IPS-NIHi7 (cell line): ENCODE data around the gene MTHFD1L.

Source experiments
- DNase-seq: peaks from one replicate; pipeline ENCODE4 v3.0.0; 2012; ENCODE audit warnings: mixed read lengths; ENCODE audit errors: extremely low spot score

Gene MTHFD1L

GRCh38 chr6:150932996-150933395 lies 67.5 kb downstream of the MTHFD1L start:
- no peak for DNase-seq

DNA sequence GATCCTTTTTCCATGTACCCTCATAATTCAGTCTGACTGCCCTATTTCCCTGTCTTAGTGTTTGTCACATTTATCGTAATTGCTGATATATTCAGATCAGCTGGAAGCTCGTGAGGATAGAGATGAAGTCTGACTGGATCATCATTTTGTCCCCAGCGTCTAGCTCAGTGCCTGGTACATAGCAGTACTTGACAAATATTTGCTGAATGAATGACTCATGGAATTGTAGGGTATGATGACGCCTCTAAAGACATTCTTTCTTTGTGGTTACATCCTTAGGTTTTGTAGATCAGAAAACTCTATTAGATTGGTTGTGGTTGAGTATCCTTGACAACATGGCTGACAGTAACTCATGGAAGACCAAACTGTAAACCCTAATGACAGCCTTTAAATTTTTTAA lies 68.9 kb downstream of the MTHFD1L start:
- DNase-seq: no peak

GRCh38 chr6:150936021-150936555 lies 70.6 kb downstream of the MTHFD1L start:
- DNase-seq: no peak

DNA sequence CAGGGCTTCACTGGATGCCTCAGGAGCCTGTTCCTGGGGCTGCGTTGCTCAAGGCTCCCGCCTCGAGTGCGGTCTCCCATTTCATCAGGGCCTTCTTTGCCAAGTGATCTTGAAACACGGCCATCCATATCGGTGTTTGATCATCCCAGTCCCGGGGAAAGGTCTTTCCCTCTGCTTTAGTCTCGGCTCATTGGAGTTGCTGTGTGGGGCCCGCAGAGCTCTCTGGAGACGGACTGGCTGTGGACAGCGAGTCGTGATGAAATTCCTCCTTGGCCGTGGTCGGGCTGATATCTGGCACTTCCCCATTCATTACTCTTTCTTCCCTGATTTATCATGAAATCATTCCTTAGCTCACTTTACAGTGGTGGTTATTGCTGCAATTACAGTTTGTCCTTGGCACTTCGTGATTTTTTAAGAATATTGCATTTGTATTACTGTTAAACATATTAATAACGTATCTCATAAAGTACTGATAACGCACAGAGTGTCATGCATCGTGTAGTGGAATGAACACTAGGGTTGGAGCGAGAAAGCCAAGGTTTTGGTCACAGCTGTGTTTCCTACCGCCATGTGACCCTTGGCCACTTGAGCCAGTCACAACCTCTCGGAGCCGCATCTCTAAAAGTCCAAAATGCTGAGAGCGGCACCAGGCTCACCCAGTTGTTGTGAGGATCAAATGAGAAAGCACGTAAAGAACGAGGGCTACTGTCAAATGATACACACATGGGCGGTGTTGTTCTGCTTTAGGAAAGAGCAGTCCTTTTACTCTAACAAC lies 71.8 kb downstream of the MTHFD1L start:
- no peak for DNase-seq

- no peak for DNase-seq
These were observed 73.9 kb downstream of the MTHFD1L start for GRCh38 chr6:150939399-150939798.

- no peak for DNase-seq
These were observed 75.4 kb downstream of the MTHFD1L start for GRCh38 chr6:150940941-150941340.

- DNase-seq: no peak
These were observed 84.0 kb downstream of the MTHFD1L start for GRCh38 chr6:150949526-150949925.

DNA sequence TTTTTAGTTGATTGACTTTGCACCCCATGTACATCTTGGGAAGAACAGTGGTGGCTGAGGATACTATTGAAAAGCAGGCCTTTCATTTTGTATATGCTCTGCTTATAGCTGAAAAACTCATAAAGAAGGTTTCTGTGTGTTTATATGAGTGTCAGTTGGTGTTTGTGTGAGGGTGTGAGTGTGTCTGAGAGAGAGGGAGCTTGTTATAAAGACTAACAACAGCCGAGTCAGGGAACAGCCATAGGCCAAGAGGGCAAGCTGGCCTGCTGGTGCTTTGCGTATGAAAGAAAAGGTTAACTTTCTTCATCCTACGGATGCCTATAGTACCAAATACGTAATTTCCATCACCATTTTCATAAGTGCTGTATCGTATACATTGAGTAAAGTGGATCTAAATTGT lies 88.3 kb downstream of the MTHFD1L start:
- no peak for DNase-seq

GRCh38 chr6:150959166-150959565 lies 93.7 kb downstream of the MTHFD1L start:
- no peak for DNase-seq

- no peak for DNase-seq
These were observed 96.9 kb downstream of the MTHFD1L start for GRCh38 chr6:150962436-150962835.

DNA sequence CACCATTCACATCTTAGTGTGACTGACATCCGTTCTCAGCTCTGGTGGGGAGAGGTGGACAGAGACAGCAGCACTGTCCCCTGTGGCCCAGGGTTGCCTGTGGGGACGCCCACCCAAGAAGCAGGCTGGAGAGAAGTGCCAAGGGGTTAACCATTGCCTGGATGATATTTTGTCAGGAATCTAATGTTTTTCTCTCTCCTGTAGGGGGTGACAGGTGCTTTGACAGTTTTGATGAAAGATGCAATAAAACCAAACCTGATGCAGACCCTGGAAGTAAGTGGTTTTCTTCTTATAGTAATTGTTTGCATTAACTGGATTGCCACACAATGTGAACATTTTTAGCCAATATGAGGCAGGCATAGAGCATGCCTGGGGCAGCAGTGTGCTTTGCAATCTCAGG lies 99.3 kb downstream of the MTHFD1L start:
- DNase-seq: no peak

DNA sequence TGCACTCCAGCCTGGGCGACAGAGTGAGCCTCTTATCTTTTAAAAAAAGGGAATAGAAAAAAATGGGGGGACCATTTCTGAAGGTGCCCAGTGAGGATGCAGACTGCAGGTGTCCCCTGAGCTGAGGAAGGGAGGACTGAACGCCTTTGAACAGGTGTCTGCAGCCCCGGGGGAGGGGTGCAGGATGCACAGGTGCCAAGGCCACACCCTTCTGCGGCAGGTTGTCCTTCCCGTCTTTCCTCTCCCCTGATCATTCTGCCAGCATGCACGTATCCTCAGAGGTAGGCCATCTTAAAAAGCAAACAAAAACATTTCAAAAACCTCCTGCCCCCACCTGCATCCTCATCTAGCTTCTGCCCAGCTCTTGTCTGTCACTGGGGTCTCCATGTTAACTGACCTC lies 101.3 kb downstream of the MTHFD1L start:
- no peak for DNase-seq

- DNase-seq: no peak
These were observed 101.9 kb downstream of the MTHFD1L start for GRCh38 chr6:150967381-150967780.

DNA sequence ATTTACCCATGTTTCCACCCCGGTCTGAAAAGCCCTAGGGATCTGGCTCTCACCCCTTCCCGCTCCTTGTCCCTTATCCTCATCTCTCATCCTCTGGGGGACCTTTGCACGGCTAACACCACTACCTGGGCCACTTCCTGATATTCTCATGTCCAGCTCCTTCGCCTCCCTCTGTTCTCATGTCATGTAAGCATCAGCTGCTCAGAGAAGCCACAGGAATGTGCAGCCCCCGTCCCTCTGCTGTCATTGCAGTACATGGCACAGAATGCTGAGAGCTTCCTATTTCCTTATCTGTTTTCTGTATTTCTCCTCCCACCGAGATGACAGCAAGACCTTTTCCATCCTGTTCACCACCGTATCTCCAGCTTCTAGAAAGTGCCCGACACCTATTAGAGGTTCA lies 102.4 kb downstream of the MTHFD1L start:
- no peak for DNase-seq

DNA sequence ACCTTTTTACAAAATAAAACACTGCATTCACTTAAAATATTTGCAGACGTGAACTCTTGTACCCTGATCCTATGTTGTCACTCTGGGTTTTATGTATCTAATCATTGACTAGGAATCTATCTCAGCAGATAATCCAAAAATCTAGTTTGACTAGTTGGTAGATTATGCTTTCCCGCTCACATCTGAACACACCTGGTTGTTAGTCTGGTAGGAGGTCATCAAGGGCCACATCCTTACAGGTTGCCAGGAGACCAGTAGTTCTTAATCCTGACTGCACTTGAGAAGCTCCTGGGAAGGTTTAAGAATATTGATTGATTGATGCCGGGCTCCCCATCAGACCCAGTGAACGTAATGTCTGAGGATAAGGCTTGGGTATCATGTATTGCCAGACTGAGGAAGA lies 104.4 kb downstream of the MTHFD1L start:
- no peak for DNase-seq

DNA sequence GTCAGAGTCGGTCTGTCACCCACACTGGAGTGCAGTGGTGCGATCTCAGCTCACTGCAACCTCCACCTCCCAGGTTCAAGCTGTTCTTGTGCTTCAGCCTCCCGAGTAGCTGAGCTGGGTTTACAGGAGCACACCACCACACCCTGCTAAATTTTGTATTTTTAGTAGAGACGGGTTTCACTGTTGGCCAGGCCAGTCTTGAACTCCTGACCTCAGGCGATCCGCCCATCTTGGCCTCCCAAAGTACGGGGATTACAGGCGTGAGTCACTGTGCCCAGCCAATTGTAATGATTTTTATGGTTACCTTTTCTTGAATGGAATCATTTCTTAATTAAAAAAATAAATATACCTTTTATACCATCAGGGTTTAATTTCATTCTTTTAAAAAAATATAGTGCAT lies 105.7 kb downstream of the MTHFD1L start:
- no peak for DNase-seq

DNA sequence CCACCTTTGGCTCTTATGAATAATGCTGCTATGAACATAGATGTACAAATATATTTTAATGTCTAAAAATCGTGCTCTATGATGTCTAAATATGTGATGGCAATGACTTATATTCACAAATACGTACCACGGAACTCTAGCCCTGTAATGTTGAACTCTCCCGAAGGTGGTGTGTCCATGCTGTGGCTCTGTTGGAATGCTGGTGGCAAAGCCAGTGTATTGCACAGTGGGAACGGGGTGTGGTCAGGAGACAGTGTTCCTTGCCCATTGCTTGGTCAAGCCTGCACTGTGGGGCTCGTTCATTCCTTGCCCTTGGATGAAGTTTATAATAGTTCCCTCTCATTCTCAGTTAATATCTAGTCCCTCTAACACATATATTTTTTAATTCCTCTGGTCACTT lies 109.6 kb downstream of the MTHFD1L start:
- DNase-seq: no peak

GRCh38 chr6:150977281-150977680 lies 111.8 kb downstream of the MTHFD1L start:
- DNase-seq: no peak

GRCh38 chr6:150978624-150979023 lies 113.1 kb downstream of the MTHFD1L start:
- DNase-seq: no peak

GRCh38 chr6:150979826-150980350 lies 114.4 kb downstream of the MTHFD1L start:
- no peak for DNase-seq

GRCh38 chr6:150981095-150981494 lies 115.6 kb downstream of the MTHFD1L start:
- DNase-seq: no peak

DNA sequence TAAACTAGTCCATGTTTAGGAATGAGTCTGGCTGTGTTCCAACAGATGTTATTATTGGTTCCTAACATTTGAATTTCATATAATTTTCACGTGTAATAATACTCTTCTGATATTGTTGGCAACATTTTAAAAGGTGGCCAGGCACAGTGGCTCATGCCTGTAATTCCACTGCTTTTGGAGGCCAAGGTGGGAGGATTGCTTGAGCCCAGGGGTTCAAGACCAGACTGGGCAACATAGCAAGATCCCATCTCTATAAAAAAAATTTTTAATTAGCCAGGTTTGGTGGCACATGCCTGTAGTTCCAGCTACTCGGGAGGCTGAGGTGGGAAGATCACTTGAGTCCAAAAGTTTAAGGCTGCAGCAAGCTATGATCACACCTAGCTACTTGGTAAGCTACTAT lies 116.2 kb downstream of the MTHFD1L start:
- no peak for DNase-seq

DNA sequence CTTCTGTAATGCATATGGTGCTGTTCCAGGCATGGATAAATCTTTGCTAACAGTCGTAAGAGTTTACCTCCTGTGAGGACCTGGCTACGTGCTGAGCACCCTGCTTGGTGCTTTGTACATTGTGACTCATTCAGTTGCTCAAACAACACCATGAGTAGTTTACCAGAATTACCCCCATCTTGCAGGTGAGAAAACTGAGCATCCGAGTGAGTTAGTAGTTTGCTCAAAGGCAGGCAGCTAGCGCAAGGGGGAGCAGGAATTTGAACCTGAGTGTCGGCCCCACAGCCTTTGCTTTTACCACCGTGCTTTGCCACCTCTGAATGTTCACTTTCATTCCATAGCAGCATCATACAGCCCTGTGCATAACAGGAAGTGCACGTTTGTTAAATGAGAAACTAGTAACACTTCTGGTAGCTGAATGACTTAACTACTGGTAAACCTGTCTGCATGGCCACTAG lies 121.9 kb downstream of the MTHFD1L start:
- DNase-seq: no peak
